Mammary epithelial cell (primary cell): ENCODE results near the gene NUP62.

Experiments
- EZH2 ChIP-seq: IDR thresholded peaks from 2 replicates; pipeline ENCODE4 v1.6.1; 2012; ENCODE audit warnings: low read length, inconsistent platforms, borderline replicate concordance
- TF ChIP-seq, protein P1 (sequence below), 2 donors: IDR thresholded peaks in 1 of 2; conservative IDR thresholded peaks in 1 of 2; 2 replicates each; pipeline ENCODE4 v1.5.1; 2011 to 2012; ENCODE audit warnings: inconsistent platforms in 2 of 2, low read length in 2 of 2, mild to moderate bottlenecking in 2 of 2, control low read depth in 1 of 2, low read depth in 1 of 2; ENCODE audit not compliant: insufficient read depth in 1 of 2; ENCODE audit errors: extremely low read depth in 1 of 2

GRCh38 chr19:49904136-49904535 lies 25.2 kb downstream of the NUP62 start:
- TF ChIP-seq, protein P1, sequence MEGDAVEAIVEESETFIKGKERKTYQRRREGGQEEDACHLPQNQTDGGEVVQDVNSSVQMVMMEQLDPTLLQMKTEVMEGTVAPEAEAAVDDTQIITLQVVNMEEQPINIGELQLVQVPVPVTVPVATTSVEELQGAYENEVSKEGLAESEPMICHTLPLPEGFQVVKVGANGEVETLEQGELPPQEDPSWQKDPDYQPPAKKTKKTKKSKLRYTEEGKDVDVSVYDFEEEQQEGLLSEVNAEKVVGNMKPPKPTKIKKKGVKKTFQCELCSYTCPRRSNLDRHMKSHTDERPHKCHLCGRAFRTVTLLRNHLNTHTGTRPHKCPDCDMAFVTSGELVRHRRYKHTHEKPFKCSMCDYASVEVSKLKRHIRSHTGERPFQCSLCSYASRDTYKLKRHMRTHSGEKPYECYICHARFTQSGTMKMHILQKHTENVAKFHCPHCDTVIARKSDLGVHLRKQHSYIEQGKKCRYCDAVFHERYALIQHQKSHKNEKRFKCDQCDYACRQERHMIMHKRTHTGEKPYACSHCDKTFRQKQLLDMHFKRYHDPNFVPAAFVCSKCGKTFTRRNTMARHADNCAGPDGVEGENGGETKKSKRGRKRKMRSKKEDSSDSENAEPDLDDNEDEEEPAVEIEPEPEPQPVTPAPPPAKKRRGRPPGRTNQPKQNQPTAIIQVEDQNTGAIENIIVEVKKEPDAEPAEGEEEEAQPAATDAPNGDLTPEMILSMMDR (conservative IDR thresholded peaks at IDR 0.05 in 1 of 2, IDR thresholded peaks at IDR 0.05 in 1 of 2; ENCODE audit: extremely low read depth in 1 of 2, insufficient read depth in 1 of 2, low read depth in 1 of 2, low read length in 2 of 2), result no peak
- TF ChIP-seq EZH2, result no peak
